Keratinocyte (primary cell): ENCODE results near the gene ZBTB5. TPM values are rescaled to one million over a fixed set of nuclear protein-coding genes. Genes with fewer than 3 reads are reported as not detected.
"Not testable (repeated sequence)": the region's sequence is repeated elsewhere in the genome, so short reads cannot be mapped to it uniquely, and the experiment has no call there.

Experiments
- DNase-seq: peaks from one replicate; pipeline ENCODE4 v3.0.0-alpha.2; 2011; ENCODE audit warnings: low read depth, missing footprints, low spot score
- FAIRE-seq: peaks from 2 replicates; lab custom pipeline; 2011; peaks lifted over from hg19 to GRCh38; lab: Jason Lieb, UNC
- H2AFZ ChIP-seq: 2 replicates; pipeline ENCODE4 v1.6.0; 2012; ENCODE audit warnings: low read length, control low read depth, inconsistent platforms; ENCODE audit not compliant: control insufficient read depth
- H3K27ac ChIP-seq: 2 replicates; pipeline ENCODE4 v1.5.1; 2011; ENCODE audit warnings: low read length; ENCODE audit not compliant: control insufficient read depth, insufficient read depth
- H3K27me3 ChIP-seq: 3 replicates; pipeline ENCODE4 v1.6.0; 2011; ENCODE audit warnings: low read length; ENCODE audit not compliant: control insufficient read depth, insufficient read depth; ENCODE audit errors: extremely low read depth
- H3K36me3 ChIP-seq, 2 experiments: 2 replicates in 1 of 2; 3 replicates in 1 of 2; pipeline ENCODE4 v1.5.1; 2011; ENCODE audit warnings: low read length in 2 of 2, mild to moderate bottlenecking in 1 of 2; ENCODE audit not compliant: control insufficient read depth in 2 of 2, insufficient read depth in 2 of 2; ENCODE audit errors: extremely low read depth in 1 of 2
- H3K4me1 ChIP-seq: 3 replicates; pipeline ENCODE4 v1.5.1; 2011; ENCODE audit warnings: low read length; ENCODE audit not compliant: control insufficient read depth, insufficient read depth; ENCODE audit errors: extremely low read depth
- H3K4me2 ChIP-seq: 3 replicates; pipeline ENCODE4 v1.6.0; 2011; ENCODE audit warnings: low read depth, low read length; ENCODE audit not compliant: control insufficient read depth, insufficient read depth; ENCODE audit errors: extremely low read depth
- H3K4me3 ChIP-seq, 3 experiments: fragments of 200-600 bp in 1 of 3; sonication (generic) in 1 of 3; 2 replicates in 2 of 3; 3 replicates in 1 of 3; pipeline ENCODE4 v1.5.1; 2011 to 2016; ENCODE audit warnings: low read length in 3 of 3, mild to moderate bottlenecking in 3 of 3, control low read depth in 2 of 3, inconsistent platforms in 1 of 3, low read depth in 1 of 3, mixed read lengths in 1 of 3, mixed run types in 1 of 3, moderate library complexity in 1 of 3; ENCODE audit not compliant: control insufficient read depth in 2 of 3, insufficient read depth in 2 of 3; ENCODE audit errors: extremely low read depth in 1 of 3
- H3K79me2 ChIP-seq: 2 replicates; pipeline ENCODE4 v1.6.0; 2012; ENCODE audit warnings: low read length; ENCODE audit not compliant: control insufficient read depth, insufficient read depth
- H3K9ac ChIP-seq: 3 replicates; pipeline ENCODE4 v1.6.0; 2011; ENCODE audit warnings: low read length; ENCODE audit not compliant: control insufficient read depth, insufficient read depth; ENCODE audit errors: extremely low read depth
- H3K9me1 ChIP-seq: 3 replicates; pipeline ENCODE4 v1.6.0; 2011; ENCODE audit warnings: low read length; ENCODE audit not compliant: control insufficient read depth, insufficient read depth; ENCODE audit errors: extremely low read depth
- H3K9me3 ChIP-seq: 2 replicates; pipeline ENCODE4 v1.5.1; 2012; ENCODE audit warnings: low read depth, low read length; ENCODE audit not compliant: control insufficient read depth
- H4K20me1 ChIP-seq: 3 replicates; pipeline ENCODE4 v1.6.0; 2011; ENCODE audit warnings: low read length; ENCODE audit not compliant: control insufficient read depth, insufficient read depth; ENCODE audit errors: extremely low read depth
- EZH2 ChIP-seq: IDR thresholded peaks from one replicate; pipeline ENCODE4 v1.6.1; 2012; ENCODE audit warnings: inconsistent platforms, mild to moderate bottlenecking, low read length, moderate library complexity
- dilution Hi-C: fragments of 300-500 bp; cut with MboI; formaldehyde crosslinking; loops from one replicate; pipeline ENCODE4 v1.7.0; 2020; ENCODE audit warnings: low sequenced_read_pairs; ENCODE audit not compliant: extremely low pct_ligation_motif_present
- polyA plus RNA-seq, 5 experiments: library from polyadenylated mRNA; depleted of rRNA in 3 of 5; stranded (reverse) in 3 of 5; stranded (forward) in 1 of 5; unstranded in 1 of 5; fragments of >200 nt; gene quantifications; 1 replicate in 1 of 5; 2 replicates in 3 of 5; 3 replicates in 1 of 5; pipeline versions ENCODE4 v1.2.1 to v1.2.3, GENCODE V29; 2011 to 2012; ENCODE audit warnings: missing spikeins in 2 of 5, low read depth in 1 of 5, low replicate concordance in 1 of 5
- TF ChIP-seq, protein P1 (sequence below), 3 experiments: IDR thresholded peaks in 1 of 3; conservative IDR thresholded peaks in 1 of 3; optimal IDR thresholded peaks in 1 of 3; 2 replicates in 2 of 3; 3 replicates in 1 of 3; pipeline versions ENCODE3 to v1.5.1; 2011; ENCODE audit warnings: low read length in 3 of 3, mild to moderate bottlenecking in 3 of 3, moderate library complexity in 2 of 3, control low read depth in 1 of 3, inconsistent platforms in 1 of 3; ENCODE audit not compliant: insufficient read depth in 2 of 3; ENCODE audit errors: extremely low read depth in 1 of 3

ZBTB5 gene
- polyA plus RNA-seq, 1 donor (not counting 4 experiments of a cell fraction or from before 2014, with no cell fraction given), result 12.6 TPM

DNA sequence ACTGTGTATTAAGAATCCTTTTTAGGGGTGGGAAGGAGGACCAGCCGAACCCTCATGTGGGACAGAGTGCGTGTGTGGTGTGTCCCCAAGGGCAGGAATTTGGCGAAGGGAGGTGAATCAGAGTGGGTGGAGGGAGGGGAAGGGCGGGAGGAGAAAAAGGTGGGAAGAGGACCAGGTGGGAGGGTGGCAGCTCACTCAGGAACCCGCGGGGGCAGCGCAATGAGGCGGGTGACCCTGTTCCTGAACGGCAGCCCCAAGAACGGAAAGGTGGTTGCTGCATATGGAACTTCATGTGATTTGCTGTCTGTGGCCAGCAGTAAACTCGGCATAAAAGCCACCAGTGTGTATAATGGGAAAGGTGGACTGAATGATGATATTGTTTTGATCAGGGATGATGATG is 11.7 kb upstream of the ZBTB5 start:
- Histone ChIP-seq H3K27me3 (no peaks in the 10 kb centered on the region), H3K4me1 (peaks cover 8% of the 10 kb centered on the region), H3K4me2 (no peak overlapping the region), H2AFZ (no peak overlapping the region), H3K36me3 (no peaks in the 10 kb centered on the region), H3K9me3 (no peaks in the 10 kb centered on the region), H3K9me1 (no peaks in the 10 kb centered on the region), H3K79me2 (no peaks in the 10 kb centered on the region), H4K20me1 (no peaks in the 10 kb centered on the region), H3K27ac (no peak overlapping the region), H3K9ac (no peak overlapping the region), H3K4me3 (no peak overlapping the region)
- dilution Hi-C loops, result loop anchor here (25.0 kb wide), 1 partner anchor 110 kb away; the partner anchor contains the start of genes FBXO10 and TOMM5
- no peak for FAIRE-seq
- TF ChIP-seq, protein P1, sequence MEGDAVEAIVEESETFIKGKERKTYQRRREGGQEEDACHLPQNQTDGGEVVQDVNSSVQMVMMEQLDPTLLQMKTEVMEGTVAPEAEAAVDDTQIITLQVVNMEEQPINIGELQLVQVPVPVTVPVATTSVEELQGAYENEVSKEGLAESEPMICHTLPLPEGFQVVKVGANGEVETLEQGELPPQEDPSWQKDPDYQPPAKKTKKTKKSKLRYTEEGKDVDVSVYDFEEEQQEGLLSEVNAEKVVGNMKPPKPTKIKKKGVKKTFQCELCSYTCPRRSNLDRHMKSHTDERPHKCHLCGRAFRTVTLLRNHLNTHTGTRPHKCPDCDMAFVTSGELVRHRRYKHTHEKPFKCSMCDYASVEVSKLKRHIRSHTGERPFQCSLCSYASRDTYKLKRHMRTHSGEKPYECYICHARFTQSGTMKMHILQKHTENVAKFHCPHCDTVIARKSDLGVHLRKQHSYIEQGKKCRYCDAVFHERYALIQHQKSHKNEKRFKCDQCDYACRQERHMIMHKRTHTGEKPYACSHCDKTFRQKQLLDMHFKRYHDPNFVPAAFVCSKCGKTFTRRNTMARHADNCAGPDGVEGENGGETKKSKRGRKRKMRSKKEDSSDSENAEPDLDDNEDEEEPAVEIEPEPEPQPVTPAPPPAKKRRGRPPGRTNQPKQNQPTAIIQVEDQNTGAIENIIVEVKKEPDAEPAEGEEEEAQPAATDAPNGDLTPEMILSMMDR (optimal IDR thresholded peaks at IDR 0.05 in 1 of 3, IDR thresholded peaks at IDR 0.05 in 1 of 3, conservative IDR thresholded peaks at IDR 0.05 in 1 of 3; ENCODE audit: extremely low read depth in 1 of 3, insufficient read depth in 2 of 3, low read length in 3 of 3), result no peak
- TF ChIP-seq EZH2, result no peak
- DNase-seq, result no peak

DNA sequence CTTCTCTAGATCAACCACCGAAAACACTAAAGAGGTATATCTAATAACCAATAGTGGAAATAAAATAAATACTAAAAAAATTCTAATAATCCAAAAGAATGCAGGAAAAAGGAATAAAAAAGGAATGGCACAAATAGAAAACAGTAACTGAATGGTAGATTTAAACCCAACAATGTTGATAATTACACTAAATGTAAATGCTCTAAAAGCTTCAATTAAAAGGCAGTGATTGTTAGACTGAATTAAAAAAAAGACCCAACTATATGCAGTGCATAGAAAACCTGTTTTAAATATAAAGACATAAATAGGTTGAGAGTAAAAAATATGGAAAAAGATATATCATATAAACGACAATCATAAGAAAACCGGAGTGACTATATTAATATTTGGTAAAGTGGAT is 9.2 kb upstream of the ZBTB5 start:
- Histone ChIP-seq H3K9me3 (no peaks in the 10 kb centered on the region), H3K4me3 (no peak overlapping the region), H3K27me3 (no peaks in the 10 kb centered on the region), H3K9ac (no peak overlapping the region), H3K9me1 (no peaks in the 10 kb centered on the region), H3K27ac (no peak overlapping the region), H3K79me2 (no peaks in the 10 kb centered on the region), H3K4me2 (no peak overlapping the region), H2AFZ (no peak overlapping the region), H3K36me3 (no peaks in the 10 kb centered on the region), H4K20me1 (no peaks in the 10 kb centered on the region), H3K4me1 (peaks cover 19% of the 10 kb centered on the region)
- TF ChIP-seq EZH2, result no peak
- TF ChIP-seq, protein P1 (optimal IDR thresholded peaks at IDR 0.05 in 1 of 3, IDR thresholded peaks at IDR 0.05 in 1 of 3, conservative IDR thresholded peaks at IDR 0.05 in 1 of 3; ENCODE audit: extremely low read depth in 1 of 3, insufficient read depth in 2 of 3, low read length in 3 of 3), result no peak
- DNase-seq (no peak), FAIRE-seq (no peak)
- dilution Hi-C loops, result no loop called here

DNA sequence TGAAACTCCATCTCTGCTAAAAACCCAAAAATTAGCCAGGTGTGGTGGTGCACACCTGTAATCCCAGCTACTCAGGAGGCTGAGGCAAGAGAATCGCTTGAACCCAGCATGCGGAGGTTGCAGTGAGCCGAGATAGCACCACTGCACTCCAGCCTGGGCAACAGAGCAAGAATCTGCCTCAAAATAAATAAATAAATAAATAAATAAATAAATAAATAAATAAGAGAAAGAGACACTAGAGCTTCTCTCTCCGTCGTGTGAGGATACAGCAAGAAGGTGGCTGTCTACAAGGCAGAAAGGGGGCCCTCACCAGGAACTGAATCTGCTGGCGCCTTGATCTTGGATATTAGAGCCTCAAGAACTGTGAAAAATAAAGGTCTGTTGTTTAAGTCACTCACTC is 8.7 kb upstream of the ZBTB5 start:
- H3K9me3 ChIP-seq, H2AFZ ChIP-seq, H3K36me3 ChIP-seq, DNase-seq, H3K9ac ChIP-seq, FAIRE-seq, H3K4me2 ChIP-seq, H3K79me2 ChIP-seq, H3K4me3 ChIP-seq, H3K27me3 ChIP-seq, dilution Hi-C loops, H3K27ac ChIP-seq, H3K9me1 ChIP-seq, H4K20me1 ChIP-seq: not testable (repeated sequence)
- peaks cover 19% of the 10 kb centered on the region for H3K4me1 ChIP-seq
